Activated CD8-positive, alpha-beta memory T cell treated with anti-CD3 and anti-CD28 coated beads, Interleukin-2, amount 50 U/mL, for 4 hours (primary cell): ENCODE data around the gene APMAP.

Experiments
- DNase-seq: peaks from one replicate; pipeline ENCODE4 v3.0.0-alpha.2; 2020

The APMAP gene

DNA sequence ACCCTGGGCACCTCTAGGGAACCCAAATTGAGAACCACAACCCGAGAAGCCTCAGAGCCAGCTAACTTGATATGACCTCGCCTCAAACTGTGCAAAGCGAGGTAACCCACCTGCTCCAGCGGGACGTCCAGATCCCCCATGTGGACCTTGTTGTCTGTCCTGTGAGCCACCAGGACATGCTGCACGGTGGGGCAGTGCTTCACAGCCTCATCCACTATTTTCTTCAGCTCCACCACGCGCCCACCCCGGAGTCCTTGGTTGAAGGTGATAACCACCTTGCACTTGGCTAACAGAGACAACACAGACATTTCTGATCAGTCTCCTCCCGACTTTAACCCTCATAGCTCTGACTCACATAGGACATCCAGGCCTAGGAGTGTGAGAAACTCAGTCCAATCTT is 30.8 kb upstream of the APMAP start:
- no peak for DNase-seq

DNA sequence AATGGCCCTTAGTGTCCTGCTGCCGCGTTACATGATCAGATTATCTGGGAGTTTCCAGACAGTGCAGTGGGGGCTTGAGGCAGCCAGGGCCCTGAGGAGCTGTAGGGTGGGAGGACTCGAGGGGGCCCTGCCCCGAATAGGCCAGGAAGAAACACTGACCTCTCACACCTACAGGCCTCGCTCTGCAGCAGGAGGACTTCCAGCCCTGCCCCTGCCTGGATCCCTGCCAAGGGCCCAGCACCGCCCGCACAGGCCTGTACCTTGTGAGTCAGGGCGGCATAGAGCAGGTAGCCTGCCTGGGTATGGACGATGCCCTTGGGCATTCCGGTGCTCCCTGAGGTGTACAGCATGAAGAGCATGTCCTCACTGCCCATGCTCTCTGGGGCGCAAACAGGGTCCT is 30.1 kb upstream of the APMAP start:
- no peak for DNase-seq

DNA sequence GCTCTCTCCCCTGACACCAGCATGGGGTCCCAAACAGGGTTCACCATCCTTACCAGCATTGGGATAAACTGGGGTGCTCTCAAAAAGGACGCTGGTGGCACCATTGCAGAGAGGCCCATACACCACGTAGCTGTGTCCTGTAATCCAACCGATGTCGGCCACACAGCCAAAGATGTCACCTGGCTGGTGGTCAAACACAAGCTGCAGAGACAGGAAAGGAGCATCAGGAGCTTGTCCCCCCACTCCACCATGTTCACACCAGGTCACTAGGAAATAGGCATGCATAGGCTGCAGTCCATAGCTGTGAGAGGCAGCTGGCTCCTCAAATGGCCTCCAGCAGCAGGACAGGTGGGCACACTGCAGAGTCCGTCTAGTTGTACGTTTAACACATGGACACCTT is 28.8 kb upstream of the APMAP start:
- DNase-seq, result no peak

DNA sequence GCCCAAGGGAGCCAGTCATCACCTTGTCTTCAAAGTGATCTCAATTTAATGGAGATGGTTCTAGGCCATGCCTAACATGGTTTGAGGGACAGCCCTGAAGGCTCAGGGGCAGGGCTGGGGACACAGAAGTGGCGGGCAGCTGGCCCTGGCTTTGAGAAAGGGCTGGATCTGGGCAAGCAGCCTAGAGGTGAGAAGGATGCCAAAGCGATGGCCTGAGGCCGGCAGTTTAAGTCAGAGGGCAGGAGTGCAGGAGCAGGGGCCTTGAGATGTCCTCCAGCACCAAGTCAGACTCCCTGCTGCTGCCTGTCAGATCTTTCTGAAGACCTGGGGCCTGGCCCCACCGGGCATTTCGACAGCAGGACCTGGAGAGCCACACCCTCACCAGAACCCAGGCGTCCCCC is 28.4 kb upstream of the APMAP start:
- DNase-seq, result no peak

DNA sequence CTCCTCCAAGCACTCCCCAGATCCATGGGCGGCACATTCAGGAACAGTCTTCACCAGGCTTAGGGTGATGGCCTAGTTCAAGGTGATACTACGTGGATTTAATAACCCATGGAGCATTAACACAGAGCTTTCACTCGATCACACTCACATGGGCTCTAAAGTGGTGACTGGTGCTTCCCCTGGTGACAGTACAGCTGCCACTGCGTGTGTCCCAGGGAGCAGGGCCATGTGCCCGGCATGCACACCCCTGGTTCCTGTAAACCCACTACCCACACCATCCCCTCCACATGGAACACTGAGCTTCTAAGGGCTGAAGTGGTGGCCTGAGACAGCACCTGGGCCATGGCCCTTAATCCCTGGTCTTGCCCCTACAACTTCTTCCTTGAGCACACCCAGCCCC is 27.8 kb upstream of the APMAP start:
- DNase-seq, result no peak

DNA sequence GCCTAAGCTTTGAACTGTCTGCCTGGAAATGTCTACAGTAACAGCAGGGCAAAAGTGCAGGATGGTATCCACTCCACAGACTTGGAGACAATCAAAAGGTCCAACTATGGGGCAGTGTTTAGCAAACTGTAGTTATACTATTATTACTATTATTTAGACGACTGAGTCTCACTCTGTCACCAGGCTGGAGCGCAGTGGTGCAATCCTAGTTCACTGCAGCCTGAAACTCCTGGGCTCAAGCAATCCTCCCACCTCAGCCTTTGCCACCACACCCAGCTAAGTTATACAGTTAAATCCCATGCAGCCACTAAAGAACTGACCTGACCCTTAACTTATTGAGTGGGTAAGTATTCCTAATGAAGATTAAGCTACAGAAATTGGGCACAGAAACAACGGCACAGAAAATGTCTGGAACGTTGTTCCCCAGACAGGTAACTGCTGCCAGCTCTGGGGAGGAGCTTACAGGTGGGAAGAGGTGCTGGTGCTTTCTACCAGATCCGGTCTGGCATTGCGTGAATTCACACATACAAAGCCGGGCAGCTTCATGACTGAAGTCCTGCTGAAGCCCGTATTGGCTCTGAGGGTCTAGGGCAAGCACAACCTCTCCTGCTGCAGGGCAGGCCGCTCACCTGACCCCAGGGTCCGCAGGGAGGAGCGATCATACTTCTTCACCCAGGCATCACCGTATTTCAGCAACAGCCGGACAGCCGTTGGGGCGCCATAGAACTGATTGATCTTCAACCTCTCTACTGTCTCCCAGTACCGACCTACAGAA is 27.0 kb upstream of the APMAP start:
- no peak for DNase-seq

DNA sequence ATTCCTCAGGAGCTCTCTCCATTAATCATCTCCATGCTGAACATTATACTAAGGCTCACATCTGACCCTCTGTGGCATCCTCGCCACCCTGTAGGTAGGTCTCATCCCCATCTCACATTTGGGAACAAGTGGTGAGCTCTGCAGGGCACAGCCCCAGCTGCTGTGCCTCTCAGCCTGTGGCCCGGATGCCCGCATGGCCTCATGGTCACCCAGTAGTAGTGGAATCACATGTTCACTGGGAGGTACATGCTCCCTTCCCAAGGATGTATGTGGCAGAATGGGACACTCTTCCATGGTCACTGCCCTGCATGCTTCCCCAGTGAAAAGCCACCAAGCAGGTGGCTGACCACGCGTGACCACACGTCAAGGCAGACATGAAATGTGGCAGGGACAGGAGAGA is 26.3 kb upstream of the APMAP start:
- no peak for DNase-seq

DNA sequence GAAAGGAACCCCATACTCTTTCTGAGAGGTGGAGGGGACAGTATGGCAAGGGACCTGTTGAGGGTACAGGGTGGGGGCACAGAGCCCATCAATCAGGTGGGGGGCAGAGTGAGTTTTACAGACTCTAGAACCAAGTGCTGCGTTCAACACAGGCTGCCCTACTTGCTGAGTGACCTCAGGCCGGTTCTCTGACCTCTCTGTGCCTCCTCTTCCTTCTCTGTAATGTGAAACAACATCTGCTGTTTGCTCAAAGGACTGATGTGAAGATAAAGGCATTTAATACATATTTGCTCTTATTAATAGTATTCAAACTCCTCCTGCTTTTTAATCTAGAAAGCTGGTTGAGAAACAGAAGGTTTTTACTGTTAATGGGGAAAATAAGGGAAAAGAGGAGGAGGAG is 25.9 kb upstream of the APMAP start:
- DNase-seq, result no peak

DNA sequence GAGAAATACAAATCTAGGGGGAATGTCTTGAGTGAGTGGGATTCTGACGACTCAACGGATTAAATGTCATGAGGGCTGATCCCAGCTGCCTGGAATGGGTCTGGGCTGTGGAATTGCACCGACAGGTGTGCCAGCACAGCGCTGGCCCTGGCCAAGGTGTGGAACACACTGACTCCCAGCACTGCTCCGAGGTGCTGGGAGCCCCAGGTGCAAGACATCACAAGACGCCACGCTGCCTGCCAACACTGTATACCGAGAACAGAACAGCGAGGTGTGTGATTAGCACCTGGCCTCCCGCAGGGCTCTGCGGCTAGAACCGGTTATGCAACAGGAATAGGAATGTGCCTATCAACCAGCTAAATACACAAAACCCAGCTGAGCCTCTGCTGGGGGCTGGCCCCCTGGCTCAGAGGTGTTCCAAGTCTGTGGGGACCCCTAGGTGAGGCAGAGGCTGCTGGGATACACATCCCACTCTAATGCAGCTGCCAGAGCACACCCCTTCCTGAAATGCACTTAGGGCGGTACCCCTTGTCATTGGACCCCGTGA is 24.8 kb upstream of the APMAP start:
- DNase-seq, result no peak

DNA sequence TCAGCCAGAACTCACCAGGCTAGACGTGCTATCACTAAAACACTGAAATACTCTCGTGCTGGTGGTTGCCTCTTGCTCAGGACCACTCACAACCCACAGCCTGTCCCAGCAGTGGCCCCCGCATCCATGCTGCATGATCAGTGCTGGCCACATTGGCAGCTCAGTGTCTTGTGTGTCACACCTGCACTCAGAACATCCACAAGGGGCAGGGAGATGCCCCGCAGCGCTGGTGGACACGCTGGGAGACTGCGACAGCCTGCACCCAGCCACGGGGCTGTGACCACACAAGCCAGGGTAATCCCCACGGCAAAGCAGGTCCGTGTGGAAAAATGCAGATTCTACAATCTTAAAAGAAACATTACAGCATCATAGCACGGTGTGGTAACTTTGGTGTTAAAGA is 23.9 kb upstream of the APMAP start:
- DNase-seq, result no peak

DNA sequence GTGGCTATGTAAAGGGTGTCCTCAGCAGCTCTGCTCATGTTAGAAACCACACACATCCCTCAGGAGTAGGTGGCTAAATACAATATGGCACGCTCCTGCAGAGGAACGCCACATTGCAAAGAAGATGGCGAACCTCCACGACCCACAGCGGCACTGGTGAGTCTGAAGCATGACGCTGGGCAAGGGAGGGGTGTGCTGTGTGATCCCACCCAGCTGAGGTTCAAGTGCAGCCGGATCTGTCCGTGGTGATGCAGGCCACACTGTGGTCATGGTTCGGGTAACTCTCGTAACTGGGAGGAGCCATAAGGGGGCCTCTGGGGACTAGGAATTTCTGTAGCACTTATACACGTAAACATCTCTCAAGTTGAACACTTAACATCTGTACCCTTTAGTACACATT is 23.4 kb upstream of the APMAP start:
- DNase-seq, result no peak

DNA sequence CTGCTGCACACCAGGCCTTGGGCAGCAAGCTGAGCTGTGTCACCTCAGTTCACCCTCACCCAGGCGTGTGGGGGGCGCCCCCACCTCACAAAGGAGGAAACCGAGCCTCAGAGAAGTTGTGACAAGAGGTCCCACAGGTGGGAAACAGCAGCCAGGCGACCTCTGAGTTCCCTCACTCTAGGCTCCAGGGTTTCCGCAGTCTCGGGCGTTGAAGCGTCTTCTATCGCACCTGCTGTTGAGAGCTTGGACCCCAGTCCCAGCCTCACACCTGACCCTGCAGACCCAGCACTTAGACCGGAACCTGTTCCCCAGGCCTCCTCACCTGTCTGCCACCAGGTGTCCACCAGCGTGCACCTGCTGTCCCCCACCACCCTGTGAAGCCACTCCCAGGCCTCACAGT is 22.3 kb upstream of the APMAP start:
- no peak for DNase-seq

DNA sequence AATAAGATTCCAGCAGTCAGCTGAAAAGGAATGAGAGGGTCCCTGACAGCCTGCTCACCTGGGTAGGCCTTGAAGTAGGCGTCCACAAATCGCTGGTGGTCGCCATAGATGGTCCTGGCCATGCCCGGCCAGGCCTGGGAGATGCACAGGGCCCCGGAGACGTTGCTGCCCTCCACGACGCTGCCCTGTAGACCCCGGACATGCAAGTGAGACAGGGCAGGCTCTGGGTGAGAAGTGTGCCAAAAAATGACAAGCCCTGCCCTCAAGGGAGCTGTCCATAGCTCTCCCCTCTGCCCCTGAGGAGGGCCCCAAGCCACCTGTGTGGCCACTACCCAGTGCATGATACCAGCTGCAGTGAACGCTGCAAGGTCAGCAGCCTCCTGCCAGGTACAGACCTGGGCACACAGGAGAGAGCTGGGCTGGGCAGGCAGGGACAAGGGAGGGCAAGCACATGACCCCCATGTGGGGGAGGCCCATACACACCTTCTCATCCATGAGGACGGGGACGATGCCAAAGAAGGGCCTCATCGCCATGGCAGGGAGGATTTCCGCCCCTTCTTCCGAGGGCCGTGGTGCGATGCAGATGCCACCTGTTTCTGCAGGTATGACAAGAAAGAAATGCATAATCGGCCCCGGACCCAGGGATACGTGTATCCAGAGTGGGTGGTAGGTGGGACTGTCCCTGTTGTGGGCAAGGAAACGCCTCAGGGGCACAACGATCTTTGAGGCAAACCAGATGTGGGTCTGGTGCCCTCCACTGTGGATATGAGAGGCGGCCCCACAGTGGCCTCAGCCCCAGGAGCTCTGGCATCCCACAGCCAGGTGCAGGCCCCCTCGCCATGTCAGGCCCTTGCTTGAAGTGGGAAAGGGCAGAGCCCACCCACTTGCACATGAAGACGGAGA is 21.2 kb upstream of the APMAP start:
- no peak for DNase-seq

DNA sequence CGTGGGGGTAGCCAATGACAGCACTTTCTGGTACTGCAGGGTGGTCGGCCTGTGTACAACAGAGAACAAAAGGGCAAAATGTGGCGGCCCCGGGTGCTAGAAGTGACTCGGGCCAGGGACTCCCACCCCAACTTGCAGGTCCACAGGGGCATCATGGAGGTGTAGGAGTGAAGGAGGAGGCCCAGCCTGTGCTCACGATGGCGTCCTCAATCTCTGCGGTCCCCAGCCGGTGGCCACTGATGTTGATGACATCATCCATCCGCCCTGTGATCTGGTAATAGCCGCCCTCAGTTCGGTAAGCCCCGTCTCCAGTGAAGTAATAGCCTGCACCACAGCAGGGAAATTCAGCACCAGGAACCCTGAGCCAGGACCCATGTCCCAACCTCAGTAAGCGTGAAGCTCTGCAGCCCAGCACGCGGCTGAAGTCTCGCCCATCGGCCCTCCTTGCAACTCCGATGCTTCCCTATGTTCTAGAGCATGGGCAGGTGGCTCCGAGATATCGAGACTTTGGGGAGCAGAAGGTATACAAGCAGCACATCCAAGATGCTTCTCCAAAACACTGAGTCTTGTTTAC is 20.2 kb upstream of the APMAP start:
- DNase-seq, result no peak

DNA sequence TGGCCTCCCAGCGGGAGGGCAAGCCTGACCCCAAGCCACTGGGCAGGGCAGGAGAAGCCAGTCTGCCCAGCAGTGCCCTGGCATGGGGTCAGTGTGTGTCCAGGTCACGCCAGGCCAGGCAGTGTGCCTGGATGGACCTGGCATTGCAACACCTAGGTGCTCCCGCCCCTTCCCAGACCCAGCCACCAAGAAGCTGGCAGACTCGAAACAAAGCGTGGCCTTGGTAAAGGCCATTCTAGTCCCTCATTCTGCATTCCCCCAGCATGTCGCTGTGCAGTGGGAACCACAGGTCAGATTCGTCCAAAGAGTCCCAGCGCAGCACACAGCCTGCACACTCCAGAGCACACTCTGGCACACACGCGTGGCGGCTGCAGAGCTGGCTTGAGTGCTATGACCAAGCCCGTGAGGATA is 19.3 kb upstream of the APMAP start:
- DNase-seq, result no peak

DNA sequence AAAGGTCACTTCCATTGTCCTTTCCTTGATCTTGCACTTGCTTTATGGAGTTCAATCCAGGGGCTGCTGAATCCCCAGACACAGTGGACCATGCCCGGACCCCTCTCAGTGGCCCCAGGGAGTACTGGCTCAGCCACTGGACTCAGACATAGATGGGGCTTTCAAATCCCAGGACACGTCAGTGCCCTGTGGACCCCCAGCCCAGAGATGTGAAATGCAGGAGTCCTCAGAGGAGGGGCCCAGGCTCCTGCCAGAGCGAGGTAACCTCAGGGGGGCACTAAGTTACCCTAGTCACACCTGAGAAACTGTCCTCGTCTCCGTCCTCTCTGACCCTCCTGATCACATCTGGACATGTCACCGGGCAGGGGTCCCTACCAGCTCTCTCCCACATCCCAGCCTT is 18.7 kb upstream of the APMAP start:
- DNase-seq, result no peak

DNA sequence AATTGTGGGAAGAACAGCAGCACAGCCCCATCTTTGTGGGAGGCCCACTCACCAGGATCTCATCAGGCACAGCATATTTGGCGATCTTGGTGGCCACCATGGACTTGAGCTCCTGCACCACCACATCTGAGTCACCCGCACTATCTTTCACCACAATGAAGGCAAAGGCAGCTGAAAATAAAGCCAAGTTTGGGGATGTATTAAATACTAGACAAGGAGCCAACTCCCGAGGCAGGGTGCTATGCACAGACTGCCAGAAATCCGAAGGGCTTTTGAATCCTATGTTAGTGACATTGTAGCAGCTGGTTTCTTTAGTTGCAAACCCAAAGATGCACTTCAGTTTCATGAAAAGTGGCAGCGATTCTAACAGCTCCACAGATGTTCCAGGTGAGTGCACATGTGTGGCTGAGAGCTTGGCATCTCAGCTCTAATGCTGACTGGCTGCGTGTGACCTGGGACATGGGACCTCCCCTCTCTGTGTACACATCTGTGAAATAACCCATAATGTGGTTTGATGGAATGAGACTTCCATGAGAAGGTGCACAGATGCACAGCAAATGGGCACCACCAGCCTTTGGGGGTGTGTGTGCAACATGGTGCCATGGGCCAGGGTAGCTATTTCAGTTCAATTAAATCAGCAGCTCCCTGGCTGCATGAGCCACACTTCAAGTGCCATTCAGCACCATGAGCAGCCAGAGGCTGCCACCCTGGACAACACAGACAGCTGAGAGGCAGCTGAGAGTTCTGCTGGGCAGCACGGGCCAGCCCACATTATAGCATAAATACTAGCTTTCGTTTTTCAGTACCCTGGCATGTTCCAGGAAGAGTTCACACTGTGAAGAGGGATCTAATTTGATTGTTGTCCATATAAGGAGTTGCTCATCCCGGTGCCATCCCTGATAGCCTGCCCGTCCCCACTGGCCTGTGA is 16.9 kb upstream of the APMAP start:
- DNase-seq, result no peak

DNA sequence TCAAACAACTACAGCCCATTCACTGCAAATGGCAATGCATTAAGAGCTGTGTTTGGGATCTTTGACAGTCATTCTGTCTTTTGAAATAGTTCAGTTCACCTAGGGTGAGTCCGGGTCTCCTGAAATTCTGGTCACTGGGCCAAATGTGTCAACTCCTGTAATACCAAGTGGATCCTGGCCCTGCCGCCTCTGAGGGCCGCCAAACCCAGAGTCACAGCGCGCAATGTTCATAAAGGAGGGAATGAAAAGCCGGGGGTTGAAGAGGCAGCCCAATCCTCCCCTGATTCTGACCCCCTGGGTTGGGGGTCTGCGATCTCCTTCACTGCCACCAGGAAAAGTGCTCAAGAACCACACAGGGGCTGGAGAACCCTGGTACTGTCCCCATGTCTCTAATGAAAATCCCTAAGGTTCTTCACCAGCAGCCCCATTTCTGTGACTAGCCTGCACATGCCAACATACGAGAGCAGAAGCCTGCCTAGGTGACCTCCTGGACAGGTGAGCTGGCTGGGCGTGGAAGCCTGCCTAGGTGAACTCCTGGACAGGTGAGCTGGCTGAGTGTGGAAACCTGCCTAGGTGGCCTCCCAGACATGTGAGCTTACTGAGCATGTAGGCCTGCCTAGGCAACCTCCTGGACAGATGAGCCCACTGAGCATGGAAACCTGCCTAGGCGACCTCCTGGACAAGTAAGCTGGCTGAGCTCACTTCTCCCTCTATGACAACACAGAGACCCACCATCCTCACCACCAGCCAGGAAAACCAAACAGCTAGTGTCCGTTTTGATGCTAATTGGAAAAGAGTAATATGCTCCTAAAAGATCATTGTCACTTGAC is 16.1 kb upstream of the APMAP start:
- DNase-seq, result no peak

DNA sequence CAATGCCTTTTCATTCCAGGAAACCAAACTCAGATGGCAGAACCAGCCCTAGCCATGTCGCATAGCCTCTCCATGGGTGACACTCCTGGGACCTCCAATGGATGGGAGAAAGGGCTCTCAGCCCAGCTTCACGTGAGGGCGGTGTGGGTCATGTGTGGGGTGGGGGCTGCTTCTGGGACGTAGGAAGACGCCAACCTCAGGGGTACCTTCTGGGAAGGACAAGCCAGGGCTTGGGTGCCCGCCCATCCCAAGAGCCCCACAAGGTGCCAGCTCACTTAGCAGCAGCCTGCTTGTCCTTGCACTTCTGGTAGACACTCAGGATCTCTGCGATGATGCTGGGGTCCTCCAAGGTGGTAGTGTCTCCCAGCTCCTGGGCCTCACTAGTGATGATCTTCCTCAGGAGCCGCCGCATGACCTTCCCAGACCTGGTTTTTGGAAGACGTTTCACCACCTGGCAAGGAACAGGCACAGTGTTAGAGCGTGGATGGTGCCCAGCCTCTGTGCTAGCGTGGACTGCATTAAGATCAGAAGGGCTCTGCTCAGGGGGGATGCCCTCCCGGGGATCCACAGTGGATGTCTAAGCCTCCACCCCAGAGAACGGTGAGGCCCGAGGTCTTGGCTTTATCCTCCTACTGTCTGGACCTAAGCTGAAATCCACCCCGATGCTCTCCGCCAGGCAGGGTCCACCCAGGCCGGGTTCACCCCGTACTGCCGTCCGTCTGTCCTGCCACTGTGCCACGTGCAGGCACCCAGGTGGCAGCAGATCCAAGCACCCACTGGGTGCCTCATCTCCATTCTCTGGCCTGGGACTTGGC is 15.1 kb upstream of the APMAP start:
- no peak for DNase-seq

DNA sequence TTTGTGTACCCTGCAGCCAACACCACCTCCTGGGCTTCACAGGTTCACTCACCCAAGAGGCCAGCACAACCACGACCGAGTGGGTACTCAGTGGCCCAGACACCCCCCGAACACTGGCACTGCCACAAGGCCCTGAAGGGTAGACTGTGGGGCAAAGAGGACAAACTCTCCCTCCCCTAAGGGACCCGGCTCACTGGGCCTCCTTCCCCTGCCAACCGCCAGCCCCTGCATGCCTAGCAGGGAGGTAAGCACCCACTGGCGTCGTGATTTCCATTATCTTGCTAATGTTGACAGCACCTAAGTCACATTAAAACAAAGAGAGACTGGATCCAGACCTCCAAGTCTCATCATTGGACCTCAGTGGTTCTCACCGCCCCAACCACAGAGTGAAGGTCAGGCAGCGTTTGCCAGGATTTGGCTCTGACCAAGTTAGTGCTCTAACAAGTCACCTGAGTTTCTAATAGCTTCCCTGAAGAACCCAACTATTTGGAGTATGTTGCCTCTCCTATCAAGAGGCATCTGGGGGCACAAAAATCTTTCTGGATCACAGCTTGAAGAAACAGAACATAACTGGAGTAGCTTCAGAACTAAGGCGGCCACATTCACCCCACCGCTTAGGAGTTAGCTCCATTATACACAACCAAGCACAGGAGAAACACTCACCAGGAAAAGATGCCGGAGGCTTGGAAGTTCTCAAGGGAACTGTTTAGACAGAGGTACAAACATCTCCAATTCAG is 14.0 kb upstream of the APMAP start:
- no peak for DNase-seq
